Neutrophil (primary cell): ENCODE data around the gene TMCO2.

Source experiments
- H3K27ac ChIP-seq: fragments of 200-600 bp; sonication (generic); 2 replicates; pipeline ENCODE4 v1.5.1; 2016; ENCODE audit warnings: mild to moderate bottlenecking, moderate library complexity
- H3K27me3 ChIP-seq: fragments of 200-600 bp; sonication (generic); 2 replicates; pipeline ENCODE4 v1.6.0; 2016; ENCODE audit warnings: mild to moderate bottlenecking
- H3K36me3 ChIP-seq: fragments of 200-600 bp; sonication (generic); 2 replicates; pipeline ENCODE4 v1.5.1; 2017
- H3K4me1 ChIP-seq, 2 experiments: fragments of 200-600 bp in 1 of 2; sonication (generic) in 1 of 2; 1 replicate in 1 of 2; 2 replicates in 1 of 2; pipeline versions ENCODE4 v1.5.1 to v1.6.1; 2013 to 2016; ENCODE audit warnings: low read depth in 1 of 2, low read length in 1 of 2, mild to moderate bottlenecking in 1 of 2, moderate library complexity in 1 of 2; ENCODE audit not compliant: control insufficient read depth in 1 of 2, insufficient read depth in 1 of 2
- H3K4me3 ChIP-seq, 2 experiments: fragments of 200-600 bp in 1 of 2; sonication (generic) in 1 of 2; 1 replicate in 1 of 2; 2 replicates in 1 of 2; pipeline ENCODE4 v1.5.1; 2013 to 2016; ENCODE audit warnings: low read depth in 1 of 2, low read length in 1 of 2, mild to moderate bottlenecking in 1 of 2, moderate library complexity in 1 of 2
- H3K9me3 ChIP-seq: fragments of 200-600 bp; sonication (generic); 2 replicates; pipeline ENCODE4 v1.5.1; 2016
- CTCF ChIP-seq: fragments of 200-600 bp; sonication (generic); IDR thresholded peaks from 2 replicates; pipeline ENCODE4 v1.5.1; 2016; ENCODE audit warnings: antibody characterized with exemption

TMCO2 gene

GRCh38 chr1:40251456-40251855 is 3.7 kb downstream of the TMCO2 start:
- H3K4me1 ChIP-seq: peaks cover under 1 to 1% of the 10 kb centered on the region in 2 experiments
- no peaks in the 10 kb centered on the region for H3K27me3 ChIP-seq
- no peak overlapping the region for H3K27ac ChIP-seq
- no peaks in the 10 kb centered on the region for H3K36me3 ChIP-seq
- no peak overlapping the region for H3K4me3 ChIP-seq
- no peaks in the 10 kb centered on the region for H3K9me3 ChIP-seq
- TF ChIP-seq CTCF: no peak

DNA sequence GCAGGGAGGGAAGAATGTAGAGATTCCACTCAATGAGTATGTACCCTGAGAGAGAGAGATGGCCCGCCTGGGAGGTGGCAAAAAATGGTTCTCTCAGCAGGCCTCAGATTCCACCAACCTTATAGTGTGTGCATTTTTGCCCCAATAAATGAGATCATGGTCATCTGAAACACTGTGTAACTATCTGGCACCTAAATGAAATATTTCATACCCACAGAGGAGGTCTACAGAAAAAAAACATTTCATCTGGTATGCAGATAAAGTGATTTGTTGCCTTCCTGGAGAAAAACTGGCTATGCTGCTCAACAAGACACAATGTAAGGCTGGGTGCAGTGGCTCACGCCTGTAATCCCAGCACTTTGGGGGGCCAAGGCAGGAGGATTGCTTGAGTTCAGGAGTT is 4.9 kb downstream of the TMCO2 start:
- H3K4me1 ChIP-seq: peaks cover 10 to 11% of the 10 kb centered on the region in 2 experiments
- TF ChIP-seq CTCF: no peak
- H3K36me3 ChIP-seq: no peaks in the 10 kb centered on the region
- H3K4me3 ChIP-seq: no peak overlapping the region
- H3K9me3 ChIP-seq: no peaks in the 10 kb centered on the region
- no peak overlapping the region for H3K27ac ChIP-seq
- no peaks in the 10 kb centered on the region for H3K27me3 ChIP-seq

DNA sequence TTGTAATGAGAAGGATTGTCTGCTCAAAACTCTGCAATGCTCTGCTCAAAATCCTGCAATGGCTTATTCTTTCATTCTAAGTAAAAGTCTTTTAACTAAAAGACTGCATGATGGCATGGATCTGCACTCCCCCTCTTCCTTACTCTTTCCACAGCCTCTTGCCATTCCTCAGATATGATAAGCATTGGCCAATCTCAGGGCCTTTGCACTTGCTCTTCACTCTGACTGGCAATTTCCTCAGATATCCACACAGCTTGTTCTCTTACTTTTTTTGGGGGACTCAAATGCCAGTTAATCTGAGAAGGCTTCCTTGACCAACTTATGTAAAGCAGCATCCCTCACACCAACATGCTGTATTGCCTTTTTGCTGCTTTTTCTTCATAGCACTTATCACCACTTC is 7.5 kb downstream of the TMCO2 start:
- Histone ChIP-seq H3K4me3 (no peak overlapping the region), H3K9me3 (no peaks in the 10 kb centered on the region), H3K27me3 (no peaks in the 10 kb centered on the region), H3K27ac (no peak overlapping the region), H3K36me3 (peaks cover 3% of the 10 kb centered on the region), H3K4me1 (peaks cover 23 to 26% of the 10 kb centered on the region in 2 experiments)
- no peak for TF ChIP-seq CTCF

- peaks cover 23 to 26% of the 10 kb centered on the region in 2 experiments for H3K4me1 ChIP-seq
- H3K27me3 ChIP-seq: no peaks in the 10 kb centered on the region
- H3K36me3 ChIP-seq: peaks cover 16% of the 10 kb centered on the region
- no peaks in the 10 kb centered on the region for H3K9me3 ChIP-seq
- TF ChIP-seq CTCF: no peak
- H3K4me3 ChIP-seq: peak overlapping the region; percentile 76 to 99
- peak overlapping the region; percentile 92 for H3K27ac ChIP-seq
These were observed 8.8 kb downstream of the TMCO2 start for GRCh38 chr1:40256401-40257084.

GRCh38 chr1:40257313-40257687 is 9.6 kb downstream of the TMCO2 start:
- no peaks in the 10 kb centered on the region for H3K27me3 ChIP-seq
- peaks cover 23 to 26% of the 10 kb centered on the region in 2 experiments for H3K4me1 ChIP-seq
- H3K36me3 ChIP-seq: peaks cover 24% of the 10 kb centered on the region
- no peaks in the 10 kb centered on the region for H3K9me3 ChIP-seq
- TF ChIP-seq CTCF: no peak
- peak overlapping the region; percentile 76 to 99 for H3K4me3 ChIP-seq
- H3K27ac ChIP-seq: peak overlapping the region; percentile 92
